WTC11 (cell line): ENCODE data around the gene PRSS1. TPM values are rescaled to one million over a fixed set of nuclear protein-coding genes. Genes with fewer than 3 reads are reported as not detected.

Experiments
- ATAC-seq: fragments of 200-7000 bp; cut with Tn5 transposase; 2 replicates; pipeline ENCODE4 v1.10.0; 2021; ENCODE audit warnings: mild to moderate bottlenecking, moderate library complexity
- CTCF ChIA-PET: fragments of 300-600 bp; sonication (Branson Sonifier 250); formaldehyde crosslinking; loops from one replicate; lab custom pipeline; 2021; ENCODE audit warnings: antibody characterized with exemption; lab: Charles Lee
- POLR2A ChIA-PET: fragments of 350-600 bp; sonication (Branson Sonifier 250); formaldehyde crosslinking; loops from one replicate; lab custom pipeline; 2021; ENCODE audit warnings: antibody characterized with exemption; lab: Charles Lee
- DNase-seq: peaks from one replicate; pipeline ENCODE4 v3.0.0; 2021; ENCODE audit warnings: low spot score
- H3K27ac Mint-ChIP-seq: 2 replicates; pipeline ENCODE4 v1.8.0; 2021; ENCODE audit warnings: mixed read lengths
- H3K27me3 Mint-ChIP-seq: 2 replicates; pipeline ENCODE4 v1.8.0; 2021; ENCODE audit warnings: low read depth, mild to moderate bottlenecking, moderate library complexity, mixed read lengths
- H3K36me3 Mint-ChIP-seq: 2 replicates; pipeline ENCODE4 v1.8.0; 2021; ENCODE audit warnings: mixed read lengths
- H3K4me1 Mint-ChIP-seq: 2 replicates; pipeline ENCODE4 v1.8.0; 2022; ENCODE audit warnings: mixed read lengths
- H3K4me3 Mint-ChIP-seq: 2 replicates; pipeline ENCODE4 v1.8.0; 2021; ENCODE audit warnings: mild to moderate bottlenecking, moderate library complexity, mixed read lengths
- H3K9me3 Mint-ChIP-seq: 2 replicates; pipeline ENCODE4 v1.8.0; 2021; ENCODE audit warnings: mixed read lengths
- AFF4 ChIP-seq: sonication (generic); formaldehyde crosslinking; IDR thresholded peaks from 2 replicates; pipeline ENCODE4 v1.8.1; 2023; ENCODE audit warnings: mild to moderate bottlenecking, missing genetic modification reagents, borderline replicate concordance
- ATF1 ChIP-seq: sonication (generic); formaldehyde crosslinking; IDR thresholded peaks from 2 replicates; pipeline ENCODE4 v1.8.1; 2023; ENCODE audit warnings: mild to moderate bottlenecking, moderate library complexity, missing genetic modification reagents
- CTCF ChIP-seq: fragments of 200-600 bp; IDR thresholded peaks from 2 replicates; pipeline ENCODE4 v1.8.0; 2022; ENCODE audit warnings: antibody characterized with exemption
- E2F4 ChIP-seq: sonication (generic); formaldehyde crosslinking; IDR thresholded peaks from 2 replicates; pipeline ENCODE4 v1.8.1; 2022; ENCODE audit warnings: low read depth, mild to moderate bottlenecking, moderate library complexity, missing genetic modification reagents, borderline replicate concordance
- ERG ChIP-seq: fragments of 250-450 bp; sonication (Bioruptor Pico); IDR thresholded peaks from 2 replicates; pipeline ENCODE4 v1.8.0; 2021; ENCODE audit warnings: mild to moderate bottlenecking
- ESRRA ChIP-seq: sonication (generic); formaldehyde crosslinking; IDR thresholded peaks from 2 replicates; pipeline ENCODE4 v1.8.1; 2022; ENCODE audit warnings: mild to moderate bottlenecking, missing genetic modification reagents, borderline replicate concordance
- GABPB1 ChIP-seq: sonication (generic); formaldehyde crosslinking; IDR thresholded peaks from 2 replicates; pipeline ENCODE4 v1.8.1; 2023; ENCODE audit warnings: mild to moderate bottlenecking, missing genetic modification reagents
- PRDM15 ChIP-seq: sonication (generic); formaldehyde crosslinking; IDR thresholded peaks from 2 replicates; pipeline ENCODE4 v1.8.0; 2022; ENCODE audit warnings: missing genetic modification reagents
- SP1 ChIP-seq: sonication (generic); formaldehyde crosslinking; conservative IDR thresholded peaks from 2 replicates; pipeline ENCODE4 v1.8.1; 2022; ENCODE audit warnings: missing genetic modification reagents
- ZNF671 ChIP-seq: fragments of 250-450 bp; sonication (Bioruptor Pico); IDR thresholded peaks from 2 replicates; pipeline ENCODE4 v1.8.0; 2021; ENCODE audit warnings: mild to moderate bottlenecking
- total RNA-seq: library from RNA; stranded (reverse); gene quantifications from 3 replicates; pipeline ENCODE4 v1.2.3, GENCODE V29; 2021
- TF ChIP-seq, protein P1 (sequence below): fragments of 250-450 bp; sonication (Bioruptor Pico); conservative IDR thresholded peaks from 2 replicates; pipeline ENCODE4 v1.9.0; 2021; ENCODE audit warnings: mild to moderate bottlenecking

PRSS1 gene
- total RNA-seq, 1 experiment from 2014 or later: 11.1 TPM

DNA sequence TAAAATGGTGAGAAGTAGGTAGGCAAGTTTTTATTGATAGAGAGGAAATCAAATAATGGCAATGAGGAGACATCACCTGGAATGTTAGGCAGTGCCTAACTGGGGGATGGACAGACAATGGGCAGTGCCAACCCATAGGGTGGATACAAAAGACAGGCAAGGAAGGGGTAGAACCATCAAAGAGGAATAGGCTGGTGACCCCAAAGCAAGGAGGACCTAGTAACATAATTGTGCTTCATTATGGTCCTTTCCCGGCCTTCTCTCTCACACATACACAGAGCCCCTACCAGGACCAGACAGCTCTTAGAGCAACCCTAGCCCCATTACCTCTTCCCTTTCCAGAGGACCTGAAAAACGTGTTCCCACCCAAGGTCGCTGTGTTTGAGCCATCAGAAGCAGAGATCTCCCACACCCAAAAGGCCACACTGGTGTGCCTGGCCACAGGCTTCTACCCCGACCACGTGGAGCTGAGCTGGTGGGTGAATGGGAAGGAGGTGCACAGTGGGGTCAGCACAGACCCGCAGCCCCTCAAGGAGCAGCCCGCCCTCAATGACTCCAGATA lies 51.5 kb downstream of the PRSS1 start:
- Mint-ChIP-seq H3K9me3 (no peaks in the 10 kb centered on the region), H3K4me1 (peaks cover 41% of the 10 kb centered on the region), H3K36me3 (peaks cover 7% of the 10 kb centered on the region), H3K4me3 (no peak overlapping the region), H3K27ac (no peak overlapping the region), H3K27me3 (peaks cover 72% of the 10 kb centered on the region)
- DNase-seq (no peak), ATAC-seq (no peak)
- TF ChIP-seq ESRRA (no peak), ATF1 (no peak), ZNF671 (no peak), ERG (CRISPR knock-in tag) (no peak), CTCF (no peak), E2F4 (no peak), PRDM15 (CRISPR knock-in tag) (no peak), SP1 (CRISPR knock-in tag) (no peak), AFF4 (CRISPR knock-in tag) (no peak), GABPB1 (CRISPR knock-in tag) (no peak)
- TF ChIP-seq, protein P1, sequence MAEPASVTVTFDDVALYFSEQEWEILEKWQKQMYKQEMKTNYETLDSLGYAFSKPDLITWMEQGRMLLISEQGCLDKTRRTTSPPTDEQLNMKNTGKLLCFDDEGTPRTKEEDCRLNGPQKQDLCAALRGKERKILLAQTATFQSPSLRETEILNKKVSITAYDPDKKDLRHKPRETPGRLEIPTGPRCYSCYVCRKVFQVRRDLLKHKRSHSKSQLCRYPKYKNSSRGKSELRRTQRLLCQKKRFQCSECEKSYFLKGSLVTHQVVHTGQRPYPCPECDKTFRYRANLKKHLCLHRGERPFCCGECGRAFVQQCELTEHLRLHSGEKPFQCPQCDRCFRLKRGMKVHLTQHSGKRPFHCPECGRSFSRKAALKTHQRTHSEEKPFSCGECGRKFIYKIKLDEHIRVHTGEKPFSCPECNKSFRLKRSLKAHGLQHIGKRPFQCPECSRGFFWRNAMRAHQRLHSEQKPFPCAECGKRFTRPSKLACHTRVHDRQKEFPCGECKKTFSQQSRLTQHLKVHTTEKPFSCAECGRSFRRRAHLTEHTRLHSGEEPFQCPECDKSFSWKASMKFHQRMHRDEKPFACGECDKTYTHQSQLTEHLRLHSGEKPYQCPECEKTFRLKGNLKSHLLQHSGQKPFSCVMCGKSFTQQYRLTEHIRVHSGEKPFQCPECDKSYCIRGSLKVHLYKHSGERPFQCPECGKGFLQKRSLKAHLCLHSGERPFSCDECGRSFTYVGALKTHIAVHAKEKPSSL: no peak
- ChIA-PET POLR2A (no interaction called here), CTCF (interaction anchor here (0.7 to 1.8 kb wide), 2 partner anchors 10 to 18 kb away, joined by 3 to 6 read pairs; no protein-coding TSS in a partner anchor)
